Epidermal melanocyte (primary cell): ENCODE results near the gene LYPD3.
"Not testable (repeated sequence)": the region's sequence is repeated elsewhere in the genome, so short reads cannot be mapped to it uniquely, and the experiment has no call there.

Source experiments
- DNase-seq: peaks from one replicate; pipeline ENCODE4 v3.0.0; 2011; ENCODE audit warnings: low spot score; ENCODE audit not compliant: insufficient read length

The LYPD3 gene

DNA sequence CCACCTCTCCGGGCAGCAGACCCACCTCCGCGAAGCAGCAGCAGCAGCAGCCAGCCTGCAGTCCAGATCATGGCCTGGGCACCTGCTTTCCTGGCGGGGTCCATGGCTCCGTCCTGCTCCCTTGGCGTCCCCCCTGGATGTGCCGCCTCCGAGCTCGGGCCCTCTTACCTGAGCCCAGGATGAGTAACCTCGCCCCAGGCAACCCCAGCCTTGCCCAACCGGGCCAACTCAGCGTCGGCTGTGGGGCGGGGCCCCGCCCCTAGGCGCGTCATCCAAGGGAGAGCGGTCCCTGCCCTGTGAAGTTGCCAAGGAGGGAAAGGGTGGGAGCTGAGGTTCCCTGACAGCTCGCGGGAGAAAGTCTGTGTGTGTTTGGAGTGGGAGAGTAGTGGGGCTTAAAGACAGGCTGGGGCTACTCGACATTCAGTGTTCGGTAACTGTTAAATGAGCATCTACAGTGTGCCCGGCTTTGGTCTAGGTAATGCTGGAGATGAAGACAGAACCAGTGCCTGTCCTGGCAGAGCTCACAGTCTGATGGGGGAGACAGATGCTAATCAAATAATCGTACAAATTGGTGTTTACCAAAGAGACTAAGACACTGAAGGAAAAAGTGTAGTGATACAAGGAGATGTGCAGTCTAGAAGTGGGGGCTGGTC, at the start of gene LYPD3:
LYPD3 (minus strand) TSS at position 141 of the 653 bp plus-strand sequence; CDS start at position 104, 37 bp downstream.
- no peak for DNase-seq

GRCh38 chr19:43512399-43512798, 47.0 kb upstream of the LYPD3 start:
- not testable (repeated sequence) for DNase-seq

GRCh38 chr19:43511324-43511723, 45.9 kb upstream of the LYPD3 start:
- DNase-seq: no peak

DNA sequence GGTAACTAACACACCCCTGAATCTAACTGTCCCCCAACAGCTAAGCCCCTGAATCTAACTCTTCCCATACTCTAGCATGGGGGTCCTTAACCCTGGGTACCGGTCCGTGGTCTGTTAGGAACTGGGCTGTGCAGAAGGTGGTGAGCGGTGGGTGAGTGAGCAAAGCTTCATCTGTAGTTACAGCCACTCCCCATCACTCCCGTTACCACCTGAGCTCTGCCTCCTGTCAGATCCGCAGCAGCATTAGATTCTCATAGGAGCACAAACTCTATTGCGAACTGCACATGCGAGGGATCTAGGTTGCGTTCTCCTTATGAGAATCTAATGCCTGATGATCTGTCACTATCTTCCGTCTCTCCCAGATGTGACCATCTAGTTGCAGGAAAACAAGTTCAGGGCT, 45.3 kb upstream of the LYPD3 start:
- DNase-seq: no peak

DNA sequence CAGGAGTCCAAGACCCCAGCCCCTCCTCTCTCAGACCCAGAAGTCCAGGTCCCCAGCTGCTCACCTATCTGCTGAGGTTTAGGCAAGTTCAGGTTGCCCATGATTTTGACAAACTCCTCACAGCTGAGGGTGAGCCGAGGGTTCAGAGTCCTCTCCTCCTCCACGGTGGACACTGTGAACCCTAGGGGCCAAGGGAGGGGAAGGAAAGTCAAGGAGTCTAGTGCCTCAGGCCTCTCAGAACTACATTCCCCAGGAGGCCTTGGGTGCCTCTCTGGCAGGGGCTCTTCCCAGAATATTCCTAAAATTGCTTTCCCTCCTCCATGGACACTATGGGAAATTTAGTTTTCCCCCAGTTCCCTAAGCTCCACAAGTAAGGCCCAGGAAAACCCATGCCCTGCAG, 42.5 kb upstream of the LYPD3 start:
- DNase-seq: no peak

DNA sequence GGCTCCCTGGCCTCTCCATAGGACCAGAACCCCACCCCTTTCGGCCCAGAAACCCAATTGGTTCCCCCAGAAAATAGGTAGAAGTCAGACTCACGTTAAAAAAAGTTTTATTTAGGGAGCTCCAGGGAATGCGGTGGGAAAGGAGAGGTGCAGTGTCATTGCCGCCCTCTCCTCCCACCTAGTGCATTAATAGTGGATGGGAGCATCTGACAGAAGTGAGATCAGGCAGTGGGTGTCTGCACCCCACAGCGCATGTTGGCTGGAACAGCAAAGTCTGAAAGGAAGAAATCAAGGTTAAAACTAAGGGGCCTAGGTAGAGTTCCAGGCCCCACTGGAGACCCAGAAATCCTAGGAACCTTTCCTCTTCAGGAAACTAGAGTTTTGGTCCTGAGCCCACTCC, 41.2 kb upstream of the LYPD3 start:
- DNase-seq: no peak

GRCh38 chr19:43505941-43506340, 40.5 kb upstream of the LYPD3 start:
- no peak for DNase-seq

DNA sequence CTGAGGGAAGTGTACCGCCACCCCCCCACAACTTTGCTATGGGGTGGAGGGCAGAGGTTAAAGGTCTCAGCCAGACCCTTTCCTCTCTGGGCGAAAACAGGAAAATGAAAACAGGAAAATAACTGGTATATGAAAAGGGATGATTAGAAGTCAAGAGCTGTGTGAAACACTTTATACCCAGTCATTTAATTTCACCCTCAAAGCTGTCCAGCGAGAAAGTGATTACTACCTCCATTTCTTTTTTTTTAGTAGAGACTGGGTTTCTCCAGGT, 39.7 kb upstream of the LYPD3 start:
- no peak for DNase-seq

DNA sequence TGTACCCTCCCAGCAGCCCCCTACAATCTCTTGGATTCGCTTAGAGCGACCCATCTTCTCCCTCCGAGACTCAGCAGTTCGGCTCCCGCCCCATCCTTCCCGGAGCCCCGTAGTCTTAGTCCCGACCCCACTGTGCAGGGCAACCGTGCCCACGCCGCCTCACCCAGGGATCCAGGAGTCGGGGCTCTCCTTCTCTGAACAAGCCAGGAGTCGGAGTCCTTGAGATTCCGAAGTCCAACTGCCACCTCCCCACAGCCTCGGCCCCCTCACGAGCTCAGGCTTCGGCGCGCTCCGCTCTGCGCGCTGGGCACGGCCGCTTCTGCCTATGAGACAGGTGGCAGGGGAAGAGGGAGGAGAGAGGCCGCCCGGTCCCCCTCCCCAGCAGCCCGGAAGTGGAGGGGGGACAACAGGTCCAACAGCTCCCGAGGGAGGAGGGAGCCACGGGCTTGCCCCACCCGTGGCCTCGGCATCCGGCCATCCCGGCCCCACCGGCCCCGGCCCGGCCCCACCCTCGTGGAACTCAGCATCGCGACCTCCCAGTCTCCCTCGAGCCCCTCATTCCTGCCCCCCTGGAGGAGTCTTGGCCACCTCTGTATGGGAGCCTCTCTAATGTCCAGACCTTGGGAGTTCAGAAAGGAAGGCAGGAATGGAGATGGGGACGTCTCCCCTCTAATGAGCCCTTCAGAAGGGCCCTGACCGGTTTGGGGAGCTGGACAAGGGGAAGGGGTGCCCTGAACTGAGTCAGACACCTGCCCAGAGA, 39.2 kb upstream of the LYPD3 start, which contains the start of gene PHLDB3:
PHLDB3 (minus strand) TSS at position 321 of the 760 bp plus-strand sequence. CDS start 628 bp downstream, outside the sequence.
- no peak for DNase-seq

- DNase-seq: peak; percentile 97
Observed at GRCh38 chr19:43503501-43504425, 38.4 kb upstream of the LYPD3 start.

GRCh38 chr19:43502419-43502976, 37.1 kb upstream of the LYPD3 start:
- no peak for DNase-seq

GRCh38 chr19:43501661-43502418, 36.4 kb upstream of the LYPD3 start:
- DNase-seq: no peak

DNA sequence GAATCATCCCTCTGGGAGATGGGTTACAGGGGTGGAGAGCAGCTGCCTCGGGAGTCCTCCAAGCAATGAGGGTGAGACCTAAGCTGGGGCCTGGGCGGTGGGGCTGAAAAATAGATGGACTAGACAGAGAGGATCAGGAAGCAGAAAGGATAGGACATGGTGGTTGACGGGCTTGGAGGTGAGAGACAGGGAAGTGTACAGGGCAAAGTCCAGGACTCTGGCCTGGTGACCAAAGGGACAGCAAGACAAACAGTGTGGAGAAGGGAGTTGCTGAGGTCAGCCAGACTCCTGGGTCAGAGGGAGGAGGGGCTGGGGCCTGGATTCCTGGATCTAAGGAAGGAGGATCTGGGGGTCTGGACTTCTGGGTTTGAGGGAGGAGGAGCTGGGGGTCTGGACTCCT, 33.6 kb upstream of the LYPD3 start:
- DNase-seq: no peak

- no peak for DNase-seq
Observed at GRCh38 chr19:43498233-43498842, 32.9 kb upstream of the LYPD3 start.

- DNase-seq: no peak
Observed at GRCh38 chr19:43496960-43497359, 31.6 kb upstream of the LYPD3 start.

DNA sequence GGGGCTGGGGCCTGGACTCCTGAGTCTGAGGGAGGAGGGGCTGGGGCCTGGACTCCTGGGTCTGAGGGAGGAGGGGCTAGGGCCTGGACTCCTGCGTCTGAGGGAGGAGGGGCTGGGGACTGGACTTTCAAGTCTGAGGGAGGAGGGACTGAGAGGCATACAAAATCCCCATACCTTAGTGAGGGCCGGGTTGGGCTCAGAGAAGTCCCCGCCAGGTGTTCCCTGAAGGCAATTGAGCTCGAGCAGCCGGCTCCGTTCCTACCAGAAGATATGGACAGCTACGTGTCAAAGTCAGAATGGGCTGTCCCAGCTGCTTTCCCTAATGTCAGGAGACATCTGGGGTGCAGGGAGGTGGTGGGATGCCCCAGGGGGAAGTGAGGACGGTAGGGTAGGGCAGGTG, 29.7 kb upstream of the LYPD3 start:
- DNase-seq: no peak

DNA sequence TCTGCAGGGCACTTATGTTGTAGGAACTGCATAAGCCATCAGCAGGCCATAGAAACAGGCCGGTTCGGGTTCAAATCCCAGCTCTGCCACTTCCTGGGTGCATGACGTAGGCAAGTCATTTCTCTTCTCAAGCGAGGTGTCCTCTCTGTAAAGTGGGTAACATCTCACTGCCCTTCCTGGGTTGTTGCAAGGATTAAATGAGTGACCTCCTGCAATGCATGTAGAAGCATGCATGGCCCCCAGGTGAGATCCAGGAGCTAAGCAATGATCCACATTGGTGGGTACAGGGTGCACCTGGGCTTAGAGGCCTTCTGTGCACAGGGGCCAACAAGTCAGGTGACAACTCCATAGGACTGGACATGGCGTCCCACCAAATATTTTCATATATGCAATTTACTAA, 25.4 kb upstream of the LYPD3 start:
- DNase-seq: no peak

DNA sequence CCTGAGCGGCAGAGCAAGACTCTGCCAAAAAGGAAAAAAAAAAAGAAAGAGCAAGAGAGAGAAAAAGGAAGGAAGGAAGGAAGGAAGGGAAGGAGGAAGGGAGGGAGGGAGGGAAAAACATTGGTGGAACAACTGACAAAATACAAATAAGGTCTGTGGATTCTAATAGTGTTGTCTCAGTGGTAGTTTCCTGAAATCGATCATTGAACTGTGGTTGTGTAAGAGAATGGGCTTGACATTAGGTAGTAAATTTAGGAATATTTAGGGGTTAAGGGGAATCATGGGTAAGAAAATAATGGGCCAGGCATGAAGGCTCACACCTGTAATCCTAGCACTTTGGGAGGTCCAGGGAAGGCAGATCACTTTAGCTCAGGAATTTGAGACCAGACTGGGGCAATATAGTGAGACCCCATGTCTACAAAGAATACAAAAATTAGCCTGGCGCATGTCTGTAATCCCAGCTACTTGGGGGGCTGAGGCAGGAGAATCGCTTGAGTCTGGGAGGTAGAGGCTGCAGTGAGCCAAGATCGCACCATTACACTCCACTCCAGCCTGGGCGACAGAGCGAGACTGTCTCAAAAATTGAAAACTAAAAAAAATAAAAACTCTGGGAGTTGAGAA, 24.7 kb upstream of the LYPD3 start:
- no peak for DNase-seq

DNA sequence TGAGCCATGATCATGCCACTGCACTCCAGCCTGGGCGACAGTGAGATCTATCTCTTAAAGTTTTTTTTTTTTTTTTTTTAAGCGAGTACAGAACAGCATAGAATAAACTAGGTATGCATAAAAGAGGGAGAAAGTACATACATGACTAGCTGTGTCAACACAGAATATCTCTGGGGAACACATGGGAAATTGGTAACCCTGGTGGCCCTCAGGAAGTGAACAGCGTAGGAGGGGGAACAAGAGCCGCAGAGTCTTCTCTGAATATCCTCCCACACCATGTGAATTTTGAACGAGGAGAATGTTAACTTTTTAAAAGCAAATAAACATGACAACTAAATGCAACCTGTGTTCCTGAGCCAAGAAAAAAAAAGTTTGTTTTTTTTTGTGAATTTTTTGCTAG, 23.9 kb upstream of the LYPD3 start:
- DNase-seq: no peak

DNA sequence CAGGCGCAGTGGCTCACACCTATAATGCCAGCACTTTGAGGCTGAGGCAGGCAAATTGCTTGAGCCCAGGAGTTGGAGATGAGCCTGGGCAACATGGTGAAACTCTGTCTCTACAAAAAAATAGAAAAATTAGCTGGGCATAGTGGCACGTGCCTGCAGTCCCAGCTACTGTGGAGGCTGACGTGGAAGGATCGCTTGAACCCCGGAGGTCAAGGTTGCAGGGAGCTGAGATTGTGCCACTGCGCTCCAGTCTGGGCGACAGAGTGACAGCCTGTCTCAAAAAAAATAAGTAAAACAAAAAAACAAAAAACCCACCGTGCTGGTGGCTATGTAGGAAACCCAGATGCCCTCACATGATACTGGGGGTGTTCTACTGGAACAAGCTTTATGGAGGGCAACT, 22.8 kb upstream of the LYPD3 start:
- DNase-seq: no peak
